HEK293 (cell line): Measurements from ENCODE around the gene PLCH2.

Experiments
- BCL11A ChIP-seq: fragments of 450-650 bp; formaldehyde crosslinking; IDR thresholded peaks from 2 replicates; pipeline ENCODE4 v1.5.1; 2016; ENCODE audit warnings: low read depth, missing biosample characterization, missing genetic modification characterization
- CTCF ChIP-seq: fragments of 450-650 bp; formaldehyde crosslinking; IDR thresholded peaks from 2 replicates; pipeline ENCODE4 v1.5.1; 2016; ENCODE audit warnings: missing biosample characterization, missing genetic modification characterization
- KLF10 ChIP-seq: fragments of 450-650 bp; IDR thresholded peaks from 2 replicates; pipeline ENCODE4 v1.5.1; 2018; ENCODE audit warnings: missing biosample characterization, mild to moderate bottlenecking, missing genetic modification characterization
- ZBTB44 ChIP-seq: fragments of 450-650 bp; IDR thresholded peaks from 2 replicates; pipeline ENCODE4 v1.5.1; 2018; ENCODE audit warnings: missing biosample characterization, mild to moderate bottlenecking, missing genetic modification characterization
- ZNF292 ChIP-seq: fragments of 450-650 bp; formaldehyde crosslinking; IDR thresholded peaks from 2 replicates; pipeline ENCODE4 v1.5.1; 2016; ENCODE audit warnings: low read depth, missing biosample characterization, missing genetic modification characterization, borderline replicate concordance
- ZNF530 ChIP-seq: fragments of 450-650 bp; formaldehyde crosslinking; IDR thresholded peaks from 2 replicates; pipeline ENCODE4 v1.5.1; 2016; ENCODE audit warnings: low read depth, missing biosample characterization, missing genetic modification characterization
- ZNF549 ChIP-seq: fragments of 450-650 bp; IDR thresholded peaks from 2 replicates; pipeline ENCODE4 v1.5.1; 2018; ENCODE audit warnings: missing biosample characterization, missing genetic modification characterization, mild to moderate bottlenecking, inconsistent platforms, moderate library complexity
- ZNF645 ChIP-seq: fragments of 450-650 bp; formaldehyde crosslinking; IDR thresholded peaks from 2 replicates; pipeline ENCODE4; 2016; ENCODE audit warnings: missing biosample characterization, missing genetic modification characterization
- ZSCAN30 ChIP-seq: fragments of 450-650 bp; IDR thresholded peaks from 2 replicates; pipeline ENCODE4 v1.5.1; 2018; ENCODE audit warnings: missing biosample characterization, mild to moderate bottlenecking, missing genetic modification characterization, moderate library complexity

- TF ChIP-seq CTCF = peak; percentile 51; the same call in 1 of the 2 replicates
- TF ChIP-seq ZNF549 = no peak
- TF ChIP-seq KLF10 (tag by site-specific recombination) = no peak
- no peak for TF ChIP-seq ZNF530 (tag by site-specific recombination)
- TF ChIP-seq ZBTB44 (tag by site-specific recombination) = no peak
- TF ChIP-seq ZNF645 (tag by site-specific recombination) = no peak
- no peak for TF ChIP-seq ZNF292 (tag by site-specific recombination)
- no peak for TF ChIP-seq BCL11A (tag by site-specific recombination)
- TF ChIP-seq ZSCAN30 = no peak
Measured at GRCh38 chr1:2443277-2444137, 32.6 kb upstream of the PLCH2 start.
